ENCODE measurements around the gene P4HA3.

Gene P4HA3

GRCh38 chr11:74256378-74257133, 54.9 kb downstream of the P4HA3 start:
- H3K27me3 ChIP-seq (ENCODE audit: control insufficient read depth in 1 of 2, insufficient read depth in 2 of 2, low read length in 2 of 2) = no peaks in the 10 kb centered on the region
- peaks cover 9% of the 10 kb centered on the region for H3K4me1 ChIP-seq (ENCODE audit: insufficient read depth, low read length)
- no peak overlapping the region for H3K9ac ChIP-seq (ENCODE audit: low read length)

GRCh38 chr11:74255741-74256375, 55.6 kb downstream of the P4HA3 start:
- Histone ChIP-seq H3K36me3 (ENCODE audit: insufficient read depth, low read length) (peaks cover 28% of the 10 kb centered on the region), H3K27me3 (ENCODE audit: control insufficient read depth in 1 of 2, insufficient read depth in 2 of 2, low read length in 2 of 2) (no peaks in the 10 kb centered on the region), H3K9ac (ENCODE audit: low read length) (no peak overlapping the region), H3K4me1 (ENCODE audit: insufficient read depth, low read length) (peaks cover 9% of the 10 kb centered on the region), H3K4me3 (ENCODE audit: low read depth in 1 of 2, low read length in 2 of 2) (no peak overlapping the region), H3K9me3 (ENCODE audit: low read length) (no peaks in the 10 kb centered on the region), H3K27ac (ENCODE audit: low read depth, low read length) (no peak overlapping the region)

More at GRCh38 chr11:74256378-74257133, 54.9 kb downstream of the P4HA3 start:
- Histone ChIP-seq H3K27ac (ENCODE audit: low read depth, low read length) (no peak overlapping the region), H3K36me3 (ENCODE audit: insufficient read depth, low read length) (peaks cover 21% of the 10 kb centered on the region), H3K9me3 (ENCODE audit: low read length) (no peaks in the 10 kb centered on the region), H3K4me3 (ENCODE audit: low read depth in 1 of 2, low read length in 2 of 2) (no peak overlapping the region)

- peaks cover 48% of the 10 kb centered on the region for H3K36me3 ChIP-seq (ENCODE audit: insufficient read depth, low read length)
- H3K9ac ChIP-seq (ENCODE audit: low read length) = no peak overlapping the region
- H3K27me3 ChIP-seq (ENCODE audit: control insufficient read depth in 1 of 2, insufficient read depth in 2 of 2, low read length in 2 of 2) = no peaks in the 10 kb centered on the region
- H3K4me3 ChIP-seq (ENCODE audit: low read depth in 1 of 2, low read length in 2 of 2) = no peak overlapping the region
- H3K4me1 ChIP-seq (ENCODE audit: insufficient read depth, low read length) = peaks cover 6% of the 10 kb centered on the region
- no peaks in the 10 kb centered on the region for H3K9me3 ChIP-seq (ENCODE audit: low read length)
- no peak overlapping the region for H3K27ac ChIP-seq (ENCODE audit: low read depth, low read length)
Observed at GRCh38 chr11:74253361-74253760, 58.1 kb downstream of the P4HA3 start.

- no peak overlapping the region for H3K4me3 ChIP-seq (ENCODE audit: low read depth in 1 of 2, low read length in 2 of 2)
- H3K9ac ChIP-seq (ENCODE audit: low read length) = no peak overlapping the region
- no peak overlapping the region for H3K27ac ChIP-seq (ENCODE audit: low read depth, low read length)
- no peaks in the 10 kb centered on the region for H3K27me3 ChIP-seq (ENCODE audit: control insufficient read depth in 1 of 2, insufficient read depth in 2 of 2, low read length in 2 of 2)
- H3K9me3 ChIP-seq (ENCODE audit: low read length) = no peaks in the 10 kb centered on the region
- H3K36me3 ChIP-seq (ENCODE audit: insufficient read depth, low read length) = peaks cover 62% of the 10 kb centered on the region
- H3K4me1 ChIP-seq (ENCODE audit: insufficient read depth, low read length) = no peaks in the 10 kb centered on the region
Observed at GRCh38 chr11:74249496-74249895, 61.9 kb downstream of the P4HA3 start.

- Histone ChIP-seq H3K27me3 (ENCODE audit: control insufficient read depth in 1 of 2, insufficient read depth in 2 of 2, low read length in 2 of 2) (no peaks in the 10 kb centered on the region), H3K9me3 (ENCODE audit: low read length) (no peaks in the 10 kb centered on the region), H3K27ac (ENCODE audit: low read depth, low read length) (no peak overlapping the region), H3K36me3 (ENCODE audit: insufficient read depth, low read length) (peaks cover 58% of the 10 kb centered on the region), H3K4me3 (ENCODE audit: low read depth in 1 of 2, low read length in 2 of 2) (no peak overlapping the region), H3K9ac (ENCODE audit: low read length) (no peak overlapping the region), H3K4me1 (ENCODE audit: insufficient read depth, low read length) (no peaks in the 10 kb centered on the region)
Observed at GRCh38 chr11:74248469-74248868, 63.0 kb downstream of the P4HA3 start.

- H3K27me3 ChIP-seq (ENCODE audit: control insufficient read depth in 1 of 2, insufficient read depth in 2 of 2, low read length in 2 of 2) = no peaks in the 10 kb centered on the region
- peaks cover 46% of the 10 kb centered on the region for H3K36me3 ChIP-seq (ENCODE audit: insufficient read depth, low read length)
- H3K9ac ChIP-seq (ENCODE audit: low read length) = no peak overlapping the region
- H3K27ac ChIP-seq (ENCODE audit: low read depth, low read length) = no peak overlapping the region
- no peaks in the 10 kb centered on the region for H3K9me3 ChIP-seq (ENCODE audit: low read length)
- H3K4me1 ChIP-seq (ENCODE audit: insufficient read depth, low read length) = no peaks in the 10 kb centered on the region
- no peak overlapping the region for H3K4me3 ChIP-seq (ENCODE audit: low read depth in 1 of 2, low read length in 2 of 2)
Observed at GRCh38 chr11:74238243-74238642, 73.2 kb downstream of the P4HA3 start.

- H3K36me3 ChIP-seq (ENCODE audit: insufficient read depth, low read length) = peaks cover 46% of the 10 kb centered on the region
- H3K4me1 ChIP-seq (ENCODE audit: insufficient read depth, low read length) = no peaks in the 10 kb centered on the region
- H3K27me3 ChIP-seq (ENCODE audit: control insufficient read depth in 1 of 2, insufficient read depth in 2 of 2, low read length in 2 of 2) = no peaks in the 10 kb centered on the region
- H3K27ac ChIP-seq (ENCODE audit: low read depth, low read length) = no peak overlapping the region
- H3K9ac ChIP-seq (ENCODE audit: low read length) = no peak overlapping the region
- no peaks in the 10 kb centered on the region for H3K9me3 ChIP-seq (ENCODE audit: low read length)
- H3K4me3 ChIP-seq (ENCODE audit: low read depth in 1 of 2, low read length in 2 of 2) = no peak overlapping the region
Observed at GRCh38 chr11:74237541-74237940, 73.9 kb downstream of the P4HA3 start.

GRCh38 chr11:74235121-74235520, 76.3 kb downstream of the P4HA3 start:
- Histone ChIP-seq H3K4me3 (ENCODE audit: low read depth in 1 of 2, low read length in 2 of 2) (no peak overlapping the region), H3K27me3 (ENCODE audit: control insufficient read depth in 1 of 2, insufficient read depth in 2 of 2, low read length in 2 of 2) (no peaks in the 10 kb centered on the region), H3K4me1 (ENCODE audit: insufficient read depth, low read length) (no peaks in the 10 kb centered on the region), H3K27ac (ENCODE audit: low read depth, low read length) (no peak overlapping the region), H3K9ac (ENCODE audit: low read length) (no peak overlapping the region), H3K36me3 (ENCODE audit: insufficient read depth, low read length) (peaks cover 47% of the 10 kb centered on the region), H3K9me3 (ENCODE audit: low read length) (no peaks in the 10 kb centered on the region)

GRCh38 chr11:74233683-74234082, 77.8 kb downstream of the P4HA3 start:
- H3K27me3 ChIP-seq (ENCODE audit: control insufficient read depth in 1 of 2, insufficient read depth in 2 of 2, low read length in 2 of 2) = no peaks in the 10 kb centered on the region
- H3K9me3 ChIP-seq (ENCODE audit: low read length) = no peaks in the 10 kb centered on the region
- H3K27ac ChIP-seq (ENCODE audit: low read depth, low read length) = no peak overlapping the region
- H3K4me3 ChIP-seq (ENCODE audit: low read depth in 1 of 2, low read length in 2 of 2) = no peak overlapping the region
- H3K36me3 ChIP-seq (ENCODE audit: insufficient read depth, low read length) = peaks cover 36% of the 10 kb centered on the region
- H3K4me1 ChIP-seq (ENCODE audit: insufficient read depth, low read length) = no peaks in the 10 kb centered on the region
- no peak overlapping the region for H3K9ac ChIP-seq (ENCODE audit: low read length)

- no peaks in the 10 kb centered on the region for H3K27me3 ChIP-seq (ENCODE audit: control insufficient read depth in 1 of 2, insufficient read depth in 2 of 2, low read length in 2 of 2)
Observed at GRCh38 chr11:74232311-74232950, 79.0 kb downstream of the P4HA3 start.

GRCh38 chr11:74226907-74227306, 84.5 kb downstream of the P4HA3 start:
- Histone ChIP-seq H3K9me3 (ENCODE audit: low read length) (no peaks in the 10 kb centered on the region), H3K36me3 (ENCODE audit: insufficient read depth, low read length) (peaks cover 11% of the 10 kb centered on the region), H3K27ac (ENCODE audit: low read depth, low read length) (no peak overlapping the region), H3K4me3 (ENCODE audit: low read depth in 1 of 2, low read length in 2 of 2) (no peak overlapping the region), H3K4me1 (ENCODE audit: insufficient read depth, low read length) (no peaks in the 10 kb centered on the region), H3K27me3 (ENCODE audit: control insufficient read depth in 1 of 2, insufficient read depth in 2 of 2, low read length in 2 of 2) (no peaks in the 10 kb centered on the region), H3K9ac (ENCODE audit: low read length) (no peak overlapping the region)

More at GRCh38 chr11:74232311-74232950, 79.0 kb downstream of the P4HA3 start:
- no peak overlapping the region for H3K27ac ChIP-seq (ENCODE audit: low read depth, low read length)
- H3K9ac ChIP-seq (ENCODE audit: low read length) = no peak overlapping the region
- H3K4me3 ChIP-seq (ENCODE audit: low read depth in 1 of 2, low read length in 2 of 2) = no peak overlapping the region
- no peaks in the 10 kb centered on the region for H3K9me3 ChIP-seq (ENCODE audit: low read length)
- no peaks in the 10 kb centered on the region for H3K4me1 ChIP-seq (ENCODE audit: insufficient read depth, low read length)
- peaks cover 29% of the 10 kb centered on the region for H3K36me3 ChIP-seq (ENCODE audit: insufficient read depth, low read length)

Measured in muscle layer of colon (tissue), 2 donors.